GM18861 (cell line): ENCODE data around the gene ZNF396.

Source experiments
- ATAC-seq: cut with Tn5 transposase; IDR thresholded peaks from one replicate; pipeline ENCODE4 v1.9.1; 2021; ENCODE audit not compliant: unreplicated experiment

ZNF396 gene

DNA sequence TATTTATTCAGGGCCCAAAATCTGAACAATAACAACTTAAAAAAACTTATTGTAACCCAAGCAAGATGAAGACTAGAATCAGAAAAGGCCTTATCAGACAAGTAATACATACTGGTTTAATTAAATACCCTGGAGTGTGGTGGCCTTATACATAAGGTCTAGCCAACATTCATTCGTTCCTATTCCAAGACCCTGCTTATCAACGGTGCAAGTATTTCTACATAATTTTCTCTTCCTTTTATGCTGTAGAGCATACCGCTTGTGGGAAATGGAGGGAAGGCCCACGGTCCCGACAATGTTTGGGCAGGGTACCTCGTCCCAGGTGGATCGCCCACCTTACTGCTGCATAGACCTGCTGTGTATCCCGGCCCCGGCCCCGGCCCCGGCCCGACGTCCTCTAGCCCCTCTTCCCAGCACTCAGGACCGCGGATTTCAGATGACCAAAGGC lies 33.6 kb downstream of the ZNF396 start:
- no peak for ATAC-seq

DNA sequence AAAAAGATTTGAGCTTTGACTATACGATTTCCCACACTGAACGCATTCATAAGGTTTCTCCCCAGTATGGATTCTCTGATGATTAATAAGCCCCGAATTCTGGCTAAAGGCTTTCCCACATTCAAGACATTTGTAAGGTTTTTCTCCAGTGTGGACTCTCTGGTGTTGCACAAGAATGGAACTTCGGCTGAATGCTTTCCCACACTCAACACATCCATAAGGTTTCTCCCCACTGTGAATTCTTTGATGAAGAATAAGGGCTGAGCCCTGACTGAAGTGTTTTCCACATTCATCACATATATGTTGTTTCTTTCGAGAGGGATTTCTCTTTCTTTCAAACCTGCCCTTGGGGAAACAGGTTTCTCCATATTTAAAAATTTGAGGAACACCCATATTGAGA lies 39.9 kb downstream of the ZNF396 start:
- no peak for ATAC-seq

DNA sequence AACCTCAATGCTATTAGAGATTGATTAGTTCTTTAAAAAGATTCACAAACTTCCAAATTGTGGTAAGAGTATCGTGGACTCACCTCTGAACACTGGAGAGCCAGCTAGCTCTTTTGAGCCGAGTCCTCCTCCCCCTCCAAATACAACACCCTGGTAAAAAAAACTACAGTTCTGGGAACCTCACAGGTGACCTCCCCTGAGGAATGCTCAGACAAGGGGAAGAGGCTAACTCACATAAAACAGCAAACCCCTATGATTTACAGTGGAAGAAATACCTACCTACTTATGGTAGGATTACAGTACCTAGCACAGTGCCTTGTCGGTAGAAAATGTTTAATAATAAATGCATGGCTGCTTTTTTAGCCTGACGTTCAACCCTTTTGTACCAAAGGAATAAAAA lies 41.3 kb downstream of the ZNF396 start:
- ATAC-seq = no peak

DNA sequence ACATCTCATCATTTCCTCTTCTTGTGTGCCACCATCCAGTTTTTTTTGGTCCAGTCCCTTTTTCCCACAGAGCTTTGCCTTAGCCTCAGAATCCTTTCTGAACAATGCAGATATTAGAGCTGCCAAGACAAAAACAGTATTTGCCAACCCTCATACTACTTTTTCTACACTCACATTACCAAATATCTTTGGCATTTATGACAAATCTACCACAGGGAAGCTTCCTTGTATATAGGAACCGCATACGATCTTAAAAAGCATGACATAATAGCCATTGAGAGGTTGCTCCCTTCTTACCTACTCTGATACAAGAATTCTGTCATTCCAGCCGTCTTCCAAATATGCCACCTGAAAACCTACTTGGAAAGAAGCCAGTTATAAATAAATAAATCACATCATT lies 42.3 kb downstream of the ZNF396 start:
- no peak for ATAC-seq

DNA sequence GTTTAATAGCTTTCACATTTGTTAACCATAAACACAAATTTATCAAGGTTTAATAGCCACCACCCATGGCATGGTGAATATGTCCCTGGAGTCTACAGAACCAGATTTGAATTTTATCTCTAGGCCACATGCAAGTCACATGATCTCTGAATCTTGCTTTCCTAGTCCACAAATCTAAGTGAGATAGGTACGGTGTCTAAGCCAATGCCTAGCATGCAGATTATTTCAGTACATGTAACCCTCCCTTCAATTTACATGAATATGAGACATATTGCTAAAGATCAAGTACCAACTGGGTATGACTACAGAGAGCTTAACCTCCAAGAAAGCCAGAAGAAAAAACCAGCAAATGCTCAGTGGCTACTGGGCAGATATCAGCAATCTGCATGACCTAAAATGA lies 42.9 kb downstream of the ZNF396 start:
- ATAC-seq = no peak

DNA sequence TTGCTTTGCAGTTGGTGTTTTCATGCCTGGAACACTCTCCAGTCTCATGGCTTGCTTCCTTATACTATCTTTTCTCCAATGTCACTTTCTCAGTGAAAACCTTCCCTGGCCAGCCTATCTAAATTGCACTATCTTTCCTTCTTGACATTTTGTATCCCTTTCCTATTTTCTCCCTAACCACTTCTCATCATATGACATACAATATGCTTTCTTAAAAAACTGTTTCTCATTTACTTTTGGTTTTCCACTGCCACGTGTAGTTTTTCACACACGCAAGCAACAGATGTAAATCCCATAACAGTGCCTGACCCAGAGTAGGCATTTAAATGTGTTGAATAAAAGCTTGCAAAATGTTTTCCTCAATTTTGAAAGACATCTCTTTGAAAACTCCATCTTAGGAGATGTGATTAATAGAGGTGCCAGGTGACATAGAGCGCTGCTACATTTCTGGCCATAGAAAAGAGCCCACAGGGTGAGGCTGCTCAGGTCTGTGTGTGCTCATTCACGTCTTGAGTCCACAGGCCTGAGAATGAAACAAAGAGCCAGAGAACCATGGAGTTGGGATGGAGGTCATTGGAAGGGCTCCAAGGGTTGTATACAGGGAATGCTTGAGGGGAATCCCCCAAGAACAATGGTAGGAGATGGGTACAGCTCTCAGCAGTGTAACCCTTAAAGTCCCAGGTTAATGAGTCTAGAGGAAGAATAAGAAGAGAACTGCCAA lies 45.6 kb downstream of the ZNF396 start:
- ATAC-seq = no peak

DNA sequence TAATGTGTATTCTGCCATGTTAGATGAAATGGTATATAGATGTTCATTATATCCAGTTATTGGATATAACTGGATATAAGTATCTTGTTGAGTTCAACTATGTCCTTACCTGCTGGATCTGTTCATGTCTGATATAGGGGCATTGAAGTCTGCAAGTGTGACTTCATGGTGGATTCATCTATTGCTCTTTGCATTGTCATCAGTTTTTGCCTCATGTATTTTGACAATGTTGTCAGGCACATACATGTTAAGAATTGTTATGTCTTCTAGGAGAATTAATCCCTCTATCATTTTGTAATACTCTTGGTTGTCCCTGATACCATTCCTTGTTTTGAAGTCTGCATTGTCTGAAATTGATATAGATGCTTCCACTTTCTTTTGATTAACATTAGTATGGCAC lies 48.3 kb downstream of the ZNF396 start:
- no peak for ATAC-seq

DNA sequence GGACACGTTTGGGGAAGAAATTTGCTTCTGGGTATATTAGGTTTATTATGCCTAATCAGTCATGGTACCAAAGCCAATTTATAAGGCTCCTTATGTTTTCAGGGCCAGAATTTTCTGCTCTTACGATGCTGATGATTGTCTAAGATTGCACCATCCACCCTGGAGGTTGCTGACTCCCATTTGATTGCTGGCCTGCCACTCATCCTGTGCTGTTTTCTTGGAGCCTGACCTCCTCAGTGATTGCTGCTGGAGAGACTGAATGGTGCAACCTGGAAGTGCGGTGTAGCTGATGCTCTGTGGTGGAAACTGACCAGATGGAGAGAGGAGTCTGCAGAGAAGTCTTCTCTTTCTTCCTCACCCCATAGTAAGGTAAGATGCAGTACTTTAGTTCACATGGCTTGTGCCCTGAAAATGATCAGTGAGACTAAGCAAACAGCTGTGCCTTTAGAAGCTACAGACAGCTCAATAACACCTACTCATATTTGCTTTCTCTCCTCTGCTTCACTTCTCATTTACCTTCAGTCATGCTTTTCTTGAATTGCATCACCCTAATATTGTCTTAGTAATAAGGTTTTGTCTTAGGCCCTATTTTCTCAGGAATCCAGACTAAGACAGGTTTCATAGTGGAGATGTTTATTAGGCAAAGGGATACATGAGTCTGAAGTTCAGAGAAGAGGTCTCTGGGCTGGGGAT lies 50.3 kb downstream of the ZNF396 start:
- no peak for ATAC-seq

DNA sequence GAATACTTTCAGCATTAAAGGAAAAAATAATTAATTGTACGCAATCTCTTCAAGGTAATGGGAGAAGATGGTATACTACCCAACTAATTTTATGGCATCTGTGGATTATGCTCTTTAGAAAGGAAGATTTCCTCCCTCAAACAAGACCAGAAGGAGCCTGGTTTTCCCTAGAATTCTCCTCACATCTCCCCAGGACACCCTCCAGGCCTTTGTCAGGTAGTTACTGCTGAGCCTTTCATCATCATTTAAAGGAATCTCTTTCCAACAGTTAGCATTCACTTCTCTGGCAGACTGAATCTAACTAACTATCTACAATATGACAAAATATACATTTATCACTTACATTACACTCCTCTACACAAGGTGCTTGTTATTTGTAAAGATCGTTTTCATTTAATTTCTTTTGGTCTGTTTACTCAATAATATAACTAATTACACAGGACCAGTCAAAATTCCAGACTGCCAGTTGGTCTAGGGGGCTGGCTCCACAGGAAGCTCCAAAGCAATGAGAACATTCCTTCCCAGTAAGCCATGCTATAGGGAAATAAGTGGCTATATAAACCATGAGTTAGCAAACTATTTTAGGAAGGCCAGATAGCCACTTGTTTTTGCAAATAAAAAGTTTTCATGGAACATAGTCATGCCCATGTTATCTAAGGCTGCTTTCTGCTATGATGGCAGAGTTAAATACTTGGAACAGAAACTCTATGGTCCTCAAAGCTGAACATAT lies 52.0 kb downstream of the ZNF396 start:
- no peak for ATAC-seq

DNA sequence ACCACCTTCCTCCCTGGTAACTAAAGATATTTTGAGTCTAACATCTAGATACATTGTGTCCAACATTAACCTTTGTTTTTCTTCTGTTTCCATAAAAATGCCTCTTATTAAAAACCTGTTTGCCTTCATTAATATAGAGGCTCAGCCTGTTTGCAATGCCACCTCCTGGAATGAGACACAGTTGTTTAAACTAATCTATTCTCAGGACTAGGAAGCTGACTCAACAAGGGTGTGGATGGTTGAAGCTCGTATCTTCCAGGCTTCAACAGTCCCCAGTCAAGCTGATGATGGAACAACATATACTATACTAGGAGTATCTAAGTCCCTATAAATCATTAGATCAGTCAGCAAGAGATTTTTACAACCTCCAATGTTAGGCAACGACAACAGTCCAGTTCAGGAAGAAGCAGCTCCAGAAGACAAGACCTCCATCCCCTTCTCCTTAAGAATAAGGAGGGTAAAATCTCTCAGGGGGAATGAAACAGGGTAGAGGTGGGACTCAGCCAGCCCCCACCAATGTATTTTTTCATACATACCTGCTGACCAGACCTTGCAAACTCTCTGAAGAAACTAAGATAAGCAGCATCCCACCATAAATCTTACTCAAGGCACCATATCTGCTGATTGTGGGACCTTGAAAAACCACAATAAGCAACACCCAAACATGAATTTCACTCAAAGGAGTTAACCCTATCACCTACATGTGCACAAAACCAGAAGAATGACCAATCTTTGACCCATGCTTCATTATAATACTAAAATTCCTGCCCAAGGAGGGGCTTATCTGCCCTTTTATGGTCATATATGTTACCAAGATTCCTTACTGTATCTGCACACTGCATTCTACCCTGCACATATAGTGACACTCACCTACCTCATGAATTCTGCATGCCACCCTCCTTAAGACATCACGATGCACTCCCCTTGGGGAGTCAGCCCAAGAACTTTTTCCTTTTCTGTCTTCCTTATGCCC lies 54.4 kb downstream of the ZNF396 start:
- ATAC-seq = no peak
